ENCODE measurements around the gene SLC26A3.

Gene SLC26A3

DNA sequence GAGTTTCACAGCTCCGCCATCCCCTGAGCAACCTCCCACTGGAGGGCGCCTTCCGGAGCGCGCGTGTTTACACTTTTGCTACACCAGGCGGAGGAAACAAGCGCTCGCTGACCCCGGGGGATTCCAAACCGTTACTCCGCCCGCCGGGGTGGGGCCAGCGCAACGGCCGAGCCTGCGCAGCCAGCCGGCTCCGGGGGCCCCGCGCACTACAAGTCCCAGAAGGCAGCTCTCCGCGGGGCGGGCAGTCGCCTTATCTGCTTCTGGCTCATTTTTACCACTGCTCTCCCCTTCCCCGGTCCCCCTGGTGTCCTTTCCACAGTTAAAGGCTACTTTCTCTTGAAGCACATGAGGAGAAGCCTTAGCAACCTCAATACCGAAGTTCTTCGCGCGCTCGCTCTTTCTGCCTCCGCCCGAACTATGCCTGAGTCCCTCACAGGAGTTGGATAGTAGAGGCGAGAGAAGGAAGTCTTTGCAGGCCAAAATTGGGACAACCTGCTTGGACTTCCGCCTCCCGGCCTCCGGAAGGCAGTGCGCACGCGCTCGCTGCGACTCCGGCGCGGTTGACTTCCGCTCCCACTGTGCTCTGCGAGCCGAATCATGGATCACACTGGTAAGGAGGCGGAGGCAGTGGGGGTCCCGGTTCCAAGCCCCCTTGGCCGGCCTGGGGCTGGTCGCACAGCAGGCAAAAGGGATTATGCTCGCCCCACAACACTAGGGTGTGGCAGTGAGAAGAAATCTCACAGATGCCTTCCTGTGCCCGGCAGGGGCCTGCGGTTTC lies 59.3 kb downstream of the SLC26A3 start, which contains the start of gene CBLL1:
CBLL1 (plus strand) TSS at position 576 of the 778 bp plus-strand sequence; CDS start at position 598, 22 bp downstream.
- peak; percentile 94 for DNase-seq

GRCh38 chr7:107742678-107743566 lies 60.1 kb downstream of the SLC26A3 start:
- DNase-seq, result peak; percentile 82

- DNase-seq, result no peak
These were observed 74.7 kb downstream of the SLC26A3 start for GRCh38 chr7:107728276-107728675.

DNA sequence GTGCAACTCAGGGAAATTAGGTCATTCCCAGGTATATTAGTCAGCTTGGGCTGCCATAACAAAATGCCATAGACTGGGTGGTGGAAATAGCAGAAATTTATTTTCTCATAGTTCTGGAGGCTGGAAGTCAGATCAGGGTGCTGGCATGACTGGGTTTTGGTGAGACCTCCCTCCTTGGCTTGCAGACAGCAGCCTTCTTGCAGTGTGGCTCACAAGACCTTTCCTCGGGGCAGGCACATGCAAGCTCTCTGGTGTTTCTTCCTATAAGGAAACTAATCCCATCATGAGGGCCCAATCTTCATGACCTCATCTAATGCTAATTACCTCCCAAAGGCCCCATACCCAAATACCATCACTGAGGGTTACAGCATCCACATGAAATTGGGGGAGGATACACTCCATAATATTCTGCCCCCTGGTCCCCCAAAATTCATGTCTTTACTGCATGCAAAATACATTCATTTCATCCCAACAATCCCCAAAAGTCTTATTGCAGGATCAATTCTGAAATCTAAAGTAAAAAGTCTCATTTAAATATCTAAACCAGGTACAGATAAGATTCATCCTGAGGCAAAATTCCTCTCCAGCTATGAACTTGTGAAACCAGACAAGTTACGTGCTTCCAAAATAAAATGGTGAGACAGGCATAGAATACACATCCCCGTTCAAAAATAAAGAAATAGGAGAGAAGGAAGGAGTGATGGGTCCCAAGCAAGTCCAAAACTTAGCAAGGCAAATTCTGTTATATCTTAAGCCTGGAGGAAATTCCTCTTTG lies 76.5 kb downstream of the SLC26A3 start:
- no peak for DNase-seq

GRCh38 chr7:107725138-107725740 lies 77.8 kb downstream of the SLC26A3 start:
- DNase-seq, result peak; percentile 18

GRCh38 chr7:107723255-107723654 lies 79.8 kb downstream of the SLC26A3 start:
- no peak for DNase-seq

GRCh38 chr7:107721286-107721685 lies 81.7 kb downstream of the SLC26A3 start:
- DNase-seq, result no peak

DNA sequence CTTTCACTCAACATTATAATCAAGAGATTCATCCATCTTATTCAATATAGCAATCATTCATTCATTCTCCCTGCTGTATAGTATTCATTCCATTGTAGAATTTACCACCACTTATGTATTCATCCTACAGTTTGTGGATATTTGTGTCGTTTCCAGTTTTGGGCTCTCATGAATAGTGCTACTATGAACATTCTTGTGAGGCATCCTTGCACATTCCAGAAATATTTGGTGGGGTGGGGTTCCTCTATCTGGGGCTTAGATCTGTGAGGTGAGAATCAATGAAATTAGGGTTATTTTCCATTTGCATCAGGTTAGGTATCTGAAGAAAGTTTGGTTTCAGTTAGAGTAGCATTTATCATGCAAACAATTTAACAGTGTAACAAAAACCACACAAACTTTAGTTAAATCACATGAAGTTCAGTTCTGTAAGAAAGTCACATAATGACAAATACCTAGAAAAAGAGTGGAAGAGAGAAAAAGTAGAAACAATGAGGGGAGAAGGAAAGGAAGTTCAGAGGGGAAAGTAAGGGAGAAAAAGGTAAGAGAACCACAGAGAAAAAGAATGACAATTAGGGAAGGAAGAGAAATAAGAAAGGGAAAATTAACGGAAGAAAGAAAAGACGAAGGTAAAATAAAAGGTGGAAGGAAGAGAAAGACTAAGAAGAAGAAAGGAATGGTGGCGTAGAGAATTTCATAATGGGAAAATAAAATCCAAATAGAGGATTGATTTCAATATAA lies 84.4 kb downstream of the SLC26A3 start:
- no peak for DNase-seq

DNA sequence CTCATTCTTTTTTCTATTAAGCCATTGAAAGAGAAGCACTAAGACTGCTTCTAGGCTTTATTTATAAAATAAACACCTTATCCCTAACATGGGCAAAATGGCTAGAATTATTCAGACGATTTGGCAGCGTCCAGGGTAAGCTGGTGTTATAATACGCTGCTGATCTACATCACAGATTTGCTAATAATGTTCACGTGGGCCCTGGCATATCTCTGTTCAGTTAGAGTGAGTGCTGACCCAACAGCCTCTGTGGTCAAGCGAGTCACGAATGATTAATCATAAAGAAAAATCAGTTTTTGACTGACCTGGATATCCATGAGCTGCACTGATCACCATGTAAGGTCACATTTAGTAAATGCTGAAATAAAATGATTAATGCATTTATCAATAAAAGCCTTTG lies 87.5 kb downstream of the SLC26A3 start:
- DNase-seq, result no peak
